GM18517 (cell line): ENCODE data around the gene BCAR3.

Experiments used
- ATAC-seq: cut with Tn5 transposase; IDR thresholded peaks from one replicate; pipeline ENCODE4 v1.9.1; 2021; ENCODE audit warnings: mild to moderate bottlenecking, moderate library complexity; ENCODE audit not compliant: unreplicated experiment

The BCAR3 gene

DNA sequence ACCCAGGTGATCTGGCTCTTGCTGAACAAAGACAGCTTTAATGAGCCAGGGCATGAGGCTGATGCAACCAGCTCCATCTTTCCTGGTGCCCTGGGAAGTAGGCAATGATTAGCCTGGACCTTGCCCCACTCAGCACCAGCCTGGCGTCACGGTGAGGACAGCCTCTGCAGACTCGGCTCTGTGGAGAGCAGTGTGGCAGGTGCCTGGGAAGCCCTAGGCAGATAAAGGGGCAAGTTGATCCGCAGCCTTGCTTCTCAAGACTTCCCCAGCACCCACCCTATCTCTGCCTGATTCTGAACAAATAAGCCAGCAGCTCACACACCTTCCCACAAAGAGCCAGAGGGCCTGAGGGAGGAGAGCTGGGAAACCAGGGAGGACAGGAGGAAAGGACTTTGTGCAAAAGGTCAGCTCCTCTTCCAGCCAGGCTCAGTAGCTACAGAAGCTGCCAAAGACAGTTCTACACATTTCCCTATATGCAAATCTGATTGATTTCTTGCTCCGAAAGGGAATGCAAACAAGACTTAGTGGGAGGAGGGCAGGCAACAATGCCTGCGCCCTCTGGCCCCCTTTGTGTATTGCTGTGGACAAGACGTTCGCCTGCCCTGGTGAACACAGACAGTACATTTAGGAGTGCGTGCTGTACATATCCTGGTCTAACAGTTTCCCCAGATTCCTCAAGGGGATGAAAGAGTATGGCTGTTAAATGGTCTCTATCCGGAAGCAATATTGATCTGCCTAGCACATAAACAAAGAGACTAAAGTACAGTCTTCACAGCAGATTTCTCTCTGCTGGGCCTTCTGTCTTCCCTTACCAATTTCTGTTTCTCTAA lies 63.8 kb downstream of the BCAR3 start:
- ATAC-seq: no peak

DNA sequence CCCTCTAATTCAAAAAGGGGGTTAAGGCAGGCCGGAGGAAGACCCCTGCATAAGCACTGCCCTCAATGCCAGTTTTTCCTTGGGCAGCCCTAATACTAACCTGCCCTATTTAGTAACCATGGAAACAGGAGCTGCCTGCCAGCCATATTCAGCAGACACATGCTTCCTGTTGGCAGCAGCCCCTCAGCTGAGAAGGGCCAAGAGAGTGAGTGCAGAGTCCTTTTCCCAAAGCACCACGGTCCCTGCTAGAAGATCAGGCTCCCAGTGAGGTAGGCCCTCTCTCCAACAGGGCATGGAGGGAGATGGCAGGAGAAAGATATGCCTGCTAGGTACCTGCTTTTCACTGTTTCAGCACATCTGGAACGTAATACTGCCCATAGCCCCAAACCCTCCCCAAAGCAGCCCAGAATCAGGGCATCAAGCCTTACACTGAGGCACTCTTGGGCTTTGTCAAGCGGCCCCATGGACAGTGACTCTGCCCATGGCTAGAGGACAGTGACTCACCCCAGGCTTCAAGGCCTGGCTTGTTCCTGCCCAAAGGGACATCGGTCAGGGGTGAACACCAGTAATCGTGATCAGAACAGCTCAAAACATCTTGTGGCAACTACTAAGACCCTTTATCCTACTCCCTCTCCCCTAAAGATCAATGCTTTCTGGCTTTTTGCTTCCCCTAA lies 64.5 kb downstream of the BCAR3 start:
- no peak for ATAC-seq

DNA sequence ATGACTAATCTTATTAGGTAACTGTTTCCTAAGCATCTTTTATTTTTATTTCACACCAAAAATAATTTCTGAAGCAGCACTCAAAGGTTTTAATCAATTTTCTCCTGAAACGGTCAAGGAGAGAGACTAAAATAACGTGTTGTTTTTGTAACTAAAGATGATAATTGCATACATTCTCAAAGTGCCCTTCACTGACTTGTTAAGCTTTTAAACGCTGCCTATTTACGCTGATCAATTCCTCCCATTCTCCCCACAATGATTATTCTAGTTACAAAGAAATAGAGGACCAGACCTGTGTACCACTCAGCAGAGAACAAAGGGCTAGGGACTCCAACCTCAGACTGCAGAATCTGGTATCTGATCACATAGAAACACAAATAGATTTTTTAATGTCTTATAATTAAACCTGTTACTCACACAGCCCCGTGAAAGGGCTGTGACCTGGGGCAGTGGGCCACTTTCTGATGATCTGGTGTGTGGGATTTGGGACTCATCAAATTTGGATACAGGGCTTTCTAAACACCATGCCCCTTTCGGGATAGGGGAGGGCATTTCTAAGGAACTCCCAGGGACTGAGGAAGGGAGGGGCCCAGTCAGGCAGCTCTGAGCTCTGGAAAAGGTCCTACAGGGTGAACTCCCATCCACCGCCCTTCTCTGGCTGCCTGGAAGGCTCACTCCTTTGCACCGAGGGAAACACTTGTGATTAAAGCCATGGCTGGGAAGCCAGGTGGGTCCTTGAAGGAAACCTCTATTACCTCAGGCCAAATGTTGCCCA lies 65.2 kb downstream of the BCAR3 start:
- no peak for ATAC-seq

- ATAC-seq: peak; percentile 84
Observed at GRCh38 chr1:93615582-93616150, 66.0 kb downstream of the BCAR3 start.

- peak; percentile 51 for ATAC-seq
Observed at GRCh38 chr1:93614986-93615581, 66.6 kb downstream of the BCAR3 start.

- no peak for ATAC-seq
Observed at GRCh38 chr1:93614541-93614940, 67.1 kb downstream of the BCAR3 start.

DNA sequence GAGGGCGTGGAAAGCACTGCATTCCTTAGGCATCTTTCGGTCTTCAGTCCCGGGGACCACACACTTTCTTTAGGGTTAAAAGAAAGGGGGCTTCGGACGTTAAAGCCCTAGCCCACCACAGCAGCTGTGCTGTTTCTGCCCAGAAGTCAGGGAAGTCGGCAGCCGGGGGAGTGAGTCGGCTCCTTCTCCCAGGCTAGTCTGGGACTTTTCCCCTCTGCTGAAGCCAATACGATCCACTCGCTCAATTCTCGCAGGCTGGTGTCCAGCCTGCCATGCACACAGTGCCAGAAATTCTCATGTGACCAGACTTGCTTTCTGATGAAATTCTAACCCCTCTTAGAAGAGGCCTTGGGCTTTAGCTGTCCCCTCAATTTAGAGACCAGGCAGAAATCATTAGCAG lies 67.7 kb downstream of the BCAR3 start:
- ATAC-seq: no peak

GRCh38 chr1:93612510-93612909 lies 69.1 kb downstream of the BCAR3 start:
- no peak for ATAC-seq

- no peak for ATAC-seq
Observed at GRCh38 chr1:93611668-93612067, 70.0 kb downstream of the BCAR3 start.

DNA sequence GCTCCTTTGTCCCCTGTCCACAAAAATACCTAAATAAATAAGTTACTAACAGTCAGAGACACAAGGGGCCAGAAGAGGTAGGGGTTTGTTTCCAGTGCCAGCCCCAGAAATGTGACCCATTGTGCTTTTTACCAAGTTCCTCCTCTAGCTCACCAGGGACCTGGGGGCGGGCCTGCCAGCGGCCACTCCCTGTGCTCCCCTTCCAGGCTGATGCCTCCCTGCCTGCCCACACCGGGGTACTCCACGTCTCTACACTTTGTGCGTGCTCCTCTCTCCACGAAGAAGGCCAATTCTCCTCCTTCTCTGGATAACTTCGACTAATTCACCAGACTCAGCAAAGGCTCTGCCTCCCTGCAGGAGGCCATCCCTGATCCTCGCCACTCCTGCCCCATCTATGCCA lies 72.1 kb downstream of the BCAR3 start:
- ATAC-seq: no peak

DNA sequence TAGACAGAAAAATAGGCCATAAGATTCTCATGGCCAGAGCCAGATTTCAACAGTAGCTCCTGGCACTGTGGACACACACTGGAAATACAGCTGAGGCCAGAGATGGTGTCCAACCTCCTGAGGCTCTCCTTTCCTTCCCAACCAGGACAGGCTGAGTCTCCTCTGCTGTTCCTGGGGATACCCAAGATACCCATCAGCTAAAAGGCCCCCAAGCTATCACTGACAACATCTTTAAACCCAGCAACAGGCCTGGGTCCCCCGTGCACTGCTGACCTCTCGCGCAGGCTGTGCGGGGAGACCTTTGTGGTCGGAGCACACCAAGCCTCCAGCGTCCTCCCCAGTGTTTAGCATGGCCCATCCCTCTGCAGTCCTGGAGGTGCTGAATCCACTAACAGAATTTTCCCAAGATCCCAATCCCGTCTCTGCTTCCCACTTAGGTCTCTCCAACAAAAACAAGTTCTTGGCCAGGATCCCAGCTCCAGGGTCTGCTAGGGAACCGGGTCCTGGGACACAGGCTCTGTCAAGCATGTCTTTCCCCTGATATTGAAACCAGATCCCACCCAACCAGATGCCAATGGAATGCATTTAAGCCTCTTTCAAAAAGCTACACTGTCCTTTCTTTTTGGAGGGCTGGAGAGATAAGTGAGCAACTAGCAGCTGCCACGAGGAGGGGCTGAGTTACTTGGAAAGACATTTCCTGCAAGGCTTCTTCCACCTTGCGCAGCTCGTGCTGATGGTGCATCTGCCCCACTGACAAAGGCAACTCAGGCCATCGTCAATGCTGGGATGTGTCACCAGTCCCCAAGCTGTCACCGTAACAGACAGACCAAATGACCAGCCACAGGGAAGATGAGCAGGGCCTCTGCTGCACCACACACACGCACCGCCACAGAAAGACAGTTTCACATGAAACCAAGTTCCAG lies 73.2 kb downstream of the BCAR3 start:
- peak; percentile 25 for ATAC-seq

DNA sequence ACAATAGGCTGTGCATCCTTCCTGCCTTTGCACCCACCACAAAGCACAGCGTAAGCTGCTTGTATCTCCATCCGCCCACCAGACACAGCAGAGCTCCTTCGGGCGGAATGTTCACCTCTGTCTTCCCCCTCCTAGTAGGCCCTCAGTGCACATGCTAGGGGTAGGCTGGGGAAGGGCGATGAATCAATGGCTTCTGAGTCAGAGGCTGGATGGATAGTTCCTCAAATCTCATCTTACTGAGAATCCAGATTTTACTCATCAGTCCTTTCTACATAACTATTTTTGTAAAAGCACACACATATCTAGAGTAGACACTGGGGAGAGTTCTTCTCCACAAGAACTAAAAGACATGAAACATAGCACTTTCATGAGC lies 73.8 kb downstream of the BCAR3 start:
- peak; percentile 97 for ATAC-seq

DNA sequence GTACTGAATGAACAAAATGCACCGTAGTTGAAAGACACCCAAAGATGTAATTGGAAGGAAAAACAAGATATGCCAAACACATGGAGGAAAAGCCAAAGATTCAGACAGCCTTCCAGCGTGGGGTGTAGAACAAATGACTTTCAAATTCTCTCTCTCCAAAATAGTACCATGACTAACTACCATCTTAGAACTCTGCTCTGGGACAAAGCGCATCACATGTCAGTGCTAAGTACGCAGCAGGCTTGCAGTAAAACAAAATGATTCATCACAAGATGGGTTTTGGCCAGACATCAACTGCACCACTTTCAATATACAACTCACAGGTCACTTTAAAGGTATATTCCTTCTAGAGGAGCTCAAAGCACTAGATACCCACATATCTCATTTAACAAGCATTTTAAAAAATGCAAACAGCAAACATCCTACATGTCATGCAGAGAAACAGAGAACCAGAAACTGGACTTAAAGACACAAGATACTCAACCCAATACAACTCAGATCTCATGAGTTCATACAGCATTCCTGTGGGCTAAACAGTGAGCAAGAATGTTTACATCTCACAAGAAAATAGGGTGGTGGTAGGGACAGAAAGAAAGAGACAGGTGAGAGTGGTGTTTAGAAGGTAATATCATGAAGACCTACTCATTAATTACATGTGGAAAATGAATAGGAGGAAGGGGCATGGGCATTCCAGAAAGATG lies 75.7 kb downstream of the BCAR3 start:
- no peak for ATAC-seq

DNA sequence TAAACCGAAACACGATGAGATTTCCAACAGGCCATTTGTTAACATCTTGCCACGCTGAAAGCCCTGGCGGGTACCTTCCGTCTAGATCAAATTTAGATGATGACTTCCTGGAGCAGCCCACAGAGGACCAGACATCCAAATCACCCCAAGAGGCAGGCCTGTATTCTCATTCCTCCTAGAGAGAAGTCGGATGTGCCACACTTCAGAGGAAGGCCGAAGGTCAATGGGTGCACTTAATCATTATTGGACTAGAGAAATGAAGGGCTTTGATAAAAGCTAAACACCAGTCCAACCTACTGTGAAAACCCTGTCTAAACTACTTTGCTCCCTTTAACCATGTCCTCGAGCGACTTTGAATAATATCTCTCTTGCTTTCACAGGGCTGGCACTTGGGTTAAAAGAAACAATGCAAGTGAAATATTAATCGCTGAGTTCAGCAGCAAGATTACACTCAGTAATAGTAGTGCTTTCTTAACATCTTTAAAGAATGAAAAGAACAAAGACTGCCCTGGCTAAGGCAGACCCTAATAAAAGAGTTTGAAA lies 76.5 kb downstream of the BCAR3 start:
- ATAC-seq: no peak

GRCh38 chr1:93604411-93604810 lies 77.2 kb downstream of the BCAR3 start:
- no peak for ATAC-seq

DNA sequence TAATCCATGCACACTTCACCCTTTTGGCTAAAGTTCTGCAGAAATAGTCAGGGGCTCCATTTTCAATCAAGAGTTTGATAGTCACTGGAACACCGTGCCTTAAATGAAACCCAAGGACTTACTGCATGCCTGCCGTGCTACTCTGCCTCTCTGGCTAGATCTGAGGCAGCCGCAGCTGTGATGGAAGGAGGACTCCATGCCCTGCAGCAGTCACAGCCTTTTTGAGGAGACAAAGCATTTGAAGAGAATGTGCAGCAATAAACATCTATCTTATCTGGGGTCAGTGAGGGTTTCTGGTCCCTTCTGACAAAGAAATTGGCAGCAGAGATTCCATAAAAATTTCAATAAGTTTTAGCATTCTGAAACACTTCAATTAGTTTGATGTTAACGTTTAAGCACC lies 78.0 kb downstream of the BCAR3 start:
- ATAC-seq: no peak

GRCh38 chr1:93603106-93603505 lies 78.5 kb downstream of the BCAR3 start:
- ATAC-seq: no peak

DNA sequence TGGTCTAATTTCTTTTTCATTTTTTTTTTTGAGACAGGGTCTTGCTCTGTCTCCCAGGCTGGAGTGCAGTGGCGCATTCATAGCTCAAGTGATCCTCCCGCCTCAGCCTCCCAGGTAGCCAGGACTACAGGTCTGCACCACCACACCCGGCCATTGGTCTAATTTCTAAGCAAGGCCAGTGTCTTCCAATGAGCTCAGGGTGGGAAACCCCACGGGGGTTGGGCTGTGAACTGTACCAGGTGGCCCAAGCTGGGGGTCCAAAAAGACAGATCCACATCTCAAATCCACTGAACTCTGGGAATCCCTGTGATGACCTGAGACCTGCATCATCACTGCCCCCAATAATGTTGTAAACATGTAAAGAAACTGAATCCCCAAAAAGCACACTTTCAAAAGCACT lies 79.5 kb downstream of the BCAR3 start:
- ATAC-seq: no peak

DNA sequence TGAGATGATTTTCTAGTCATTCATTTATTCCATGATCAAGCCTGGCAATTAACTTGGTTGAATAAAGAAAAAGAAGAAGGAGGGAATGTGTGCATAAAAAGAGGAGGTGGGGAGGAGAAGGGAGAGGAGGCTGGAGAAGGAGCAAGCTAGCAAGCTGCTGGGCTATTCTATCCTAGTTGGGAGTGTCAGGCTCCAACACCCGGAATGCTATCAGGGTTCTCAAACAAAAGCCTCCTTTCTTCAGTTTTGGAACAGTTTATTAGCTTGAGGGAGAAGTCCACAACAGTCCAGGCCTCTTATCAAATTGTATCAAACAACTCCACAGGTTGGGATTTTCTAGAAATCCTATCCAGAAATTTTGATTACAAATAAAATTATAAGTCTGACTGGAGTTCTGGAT lies 80.0 kb downstream of the BCAR3 start:
- no peak for ATAC-seq
